Measurements from ENCODE around the gene TOMM40L. TPM values are rescaled to one million over a fixed set of nuclear protein-coding genes. Genes with fewer than 3 reads are reported as not detected.
"Not testable (repeated sequence)": the region's sequence is repeated elsewhere in the genome, so short reads cannot be mapped to it uniquely, and the experiment has no call there.

Gene TOMM40L
- total and polyA plus RNA-seq, 2 experiments from 2014 or later = 11.4 to 14.5 TPM

DNA sequence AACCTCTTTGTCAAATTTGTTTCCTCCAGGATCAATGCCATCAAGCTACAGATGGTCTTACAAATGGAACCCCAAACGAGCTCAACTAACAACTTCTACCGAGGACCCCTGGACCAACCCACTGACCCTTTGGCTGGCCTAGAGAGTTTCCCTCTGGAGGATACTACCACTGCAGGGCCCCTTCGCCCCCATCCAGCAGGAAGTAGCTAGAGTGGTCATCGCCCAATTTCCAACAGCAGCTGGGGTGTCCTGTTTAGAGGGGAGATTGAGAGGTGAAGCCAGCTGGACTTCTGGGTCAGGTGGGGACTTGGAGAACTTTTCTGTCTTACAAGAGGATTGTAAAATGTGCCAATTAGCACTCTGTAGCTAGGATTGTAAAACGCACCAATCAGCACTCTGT is 31.2 kb downstream of the TOMM40L start:
- H3K4me2 ChIP-seq; H4K20me1 ChIP-seq (ENCODE audit: insufficient read depth, poor library complexity, severe bottlenecking); H3K27ac ChIP-seq; H3K9me3 ChIP-seq (ENCODE audit: low read depth); H3K4me1 ChIP-seq (ENCODE audit: insufficient read depth); H3K9me2 ChIP-seq (replicated peaks; ENCODE audit: insufficient read depth); H3K36me3 ChIP-seq (replicated peaks; ENCODE audit: insufficient read depth, low read depth); H3K4me3 ChIP-seq; H3K79me2 ChIP-seq; DNase-seq (ENCODE audit: low spot score); H2AFZ ChIP-seq: not testable (repeated sequence)
- WGBS (ENCODE audit: low lambda C conversion rate, missing lambda C conversion rate) = 94% methylated on average over 5 of the region's 5 CpGs
- H3K27me3 ChIP-seq = peaks cover 26% of the 10 kb centered on the region

DNA sequence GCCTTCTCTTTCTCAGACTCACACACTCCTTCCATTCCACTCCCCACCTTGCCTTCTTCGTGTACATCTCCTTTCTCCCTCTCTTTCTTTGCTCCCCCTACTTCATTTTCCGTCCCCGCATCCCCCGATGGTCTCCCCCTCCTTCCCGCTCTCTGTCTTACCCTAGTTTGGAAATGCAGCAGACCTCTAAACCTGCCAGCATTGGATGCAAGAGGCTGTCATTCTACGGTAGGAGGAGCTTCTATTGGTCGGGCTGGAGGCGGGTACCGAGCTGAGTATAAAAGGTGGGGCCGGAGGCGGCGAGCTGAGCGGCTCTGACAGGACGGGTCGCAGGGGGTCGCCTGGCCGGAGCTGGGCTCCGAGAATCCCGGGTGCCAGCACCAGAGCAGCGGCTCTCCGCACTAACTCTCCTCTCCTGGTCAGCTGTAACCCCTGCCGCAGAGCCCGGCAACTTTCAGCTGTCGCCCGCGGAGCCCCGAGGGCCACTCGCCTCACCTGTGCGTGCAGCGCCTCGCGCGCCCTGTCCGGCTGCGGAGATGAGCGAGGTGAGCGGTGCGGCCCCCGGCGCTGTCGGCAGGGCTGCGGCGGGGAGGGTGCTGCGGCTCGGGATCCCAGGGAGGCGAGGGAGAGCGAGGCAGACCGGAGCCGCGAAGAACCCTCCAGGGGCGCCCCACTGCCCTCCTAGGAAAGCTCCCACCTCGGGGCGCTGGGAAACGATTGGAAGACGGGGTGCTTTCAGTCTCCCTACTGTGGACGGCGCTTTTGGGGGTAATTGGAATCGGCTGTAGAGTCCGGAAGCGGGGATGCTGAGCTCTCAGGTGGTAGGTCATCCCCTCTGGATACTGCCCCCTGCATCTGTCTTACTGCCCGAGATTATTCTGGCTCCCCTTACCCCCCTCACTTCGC is 32.8 kb downstream of the TOMM40L start, which contains the start of gene PCP4L1:
Gene PCP4L1 (plus strand): TSS at position 307 of the 906 bp plus-strand sequence. CDS start 230 bp downstream, at position 537.
- Histone ChIP-seq H3K79me2 (no peaks in the 10 kb centered on the region), H4K20me1 (ENCODE audit: insufficient read depth, poor library complexity, severe bottlenecking) (no peaks in the 10 kb centered on the region), H3K4me3 (peak within 1 kb of the TSS; percentile 42), H3K4me1 (ENCODE audit: insufficient read depth) (peaks cover 6% of the 10 kb centered on the region), H3K36me3 (replicated peaks; ENCODE audit: insufficient read depth, low read depth) (no peaks in the 10 kb centered on the region), H3K9me3 (ENCODE audit: low read depth) (peaks cover 4% of the 10 kb centered on the region), H3K9me2 (replicated peaks; ENCODE audit: insufficient read depth) (no peaks in the 10 kb centered on the region), H3K27ac (no peak within 1 kb of the TSS), H2AFZ (peak within 1 kb of the TSS; percentile 55), H3K27me3 (peaks cover 26% of the 10 kb centered on the region), H3K4me2 (peak within 1 kb of the TSS; percentile 98)
- peak; percentile 75 for DNase-seq (ENCODE audit: low spot score)
- 4% methylated on average over 58 of the region's 62 CpGs for WGBS (ENCODE audit: low lambda C conversion rate, missing lambda C conversion rate)
- TF ChIP-seq EZH2phosphoT487 (IDR thresholded peaks at IDR 0.05; ENCODE audit: low read depth, severe bottlenecking, unreplicated experiment) (no peak), EZH2 (IDR thresholded peaks at IDR 0.05; ENCODE audit: borderline replicate concordance) (no peak)
- TF ChIP-seq, protein P1, sequence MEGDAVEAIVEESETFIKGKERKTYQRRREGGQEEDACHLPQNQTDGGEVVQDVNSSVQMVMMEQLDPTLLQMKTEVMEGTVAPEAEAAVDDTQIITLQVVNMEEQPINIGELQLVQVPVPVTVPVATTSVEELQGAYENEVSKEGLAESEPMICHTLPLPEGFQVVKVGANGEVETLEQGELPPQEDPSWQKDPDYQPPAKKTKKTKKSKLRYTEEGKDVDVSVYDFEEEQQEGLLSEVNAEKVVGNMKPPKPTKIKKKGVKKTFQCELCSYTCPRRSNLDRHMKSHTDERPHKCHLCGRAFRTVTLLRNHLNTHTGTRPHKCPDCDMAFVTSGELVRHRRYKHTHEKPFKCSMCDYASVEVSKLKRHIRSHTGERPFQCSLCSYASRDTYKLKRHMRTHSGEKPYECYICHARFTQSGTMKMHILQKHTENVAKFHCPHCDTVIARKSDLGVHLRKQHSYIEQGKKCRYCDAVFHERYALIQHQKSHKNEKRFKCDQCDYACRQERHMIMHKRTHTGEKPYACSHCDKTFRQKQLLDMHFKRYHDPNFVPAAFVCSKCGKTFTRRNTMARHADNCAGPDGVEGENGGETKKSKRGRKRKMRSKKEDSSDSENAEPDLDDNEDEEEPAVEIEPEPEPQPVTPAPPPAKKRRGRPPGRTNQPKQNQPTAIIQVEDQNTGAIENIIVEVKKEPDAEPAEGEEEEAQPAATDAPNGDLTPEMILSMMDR (IDR thresholded peaks at IDR 0.05; ENCODE audit: poor library complexity) = no peak

DNA sequence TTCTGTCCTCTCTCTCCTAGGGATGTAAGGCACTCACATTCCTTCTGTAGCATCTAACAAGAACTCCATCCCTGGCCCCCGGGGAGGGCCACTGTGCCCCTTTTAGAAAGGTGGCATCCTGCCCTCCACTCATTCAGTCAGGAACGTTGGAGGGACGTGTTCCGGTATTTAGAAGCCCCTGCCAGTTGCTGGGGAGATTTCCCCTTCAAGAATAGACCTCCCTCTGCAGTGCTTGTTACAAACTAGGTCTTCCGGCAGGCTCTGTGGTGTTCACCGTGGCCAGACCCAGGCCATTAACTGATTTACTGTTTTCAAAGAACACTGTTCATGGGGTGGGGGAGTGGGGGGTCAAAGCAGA is 33.5 kb downstream of the TOMM40L start:
- peak overlapping the region; percentile 98 for H3K4me2 ChIP-seq
- TF ChIP-seq, protein P1 (IDR thresholded peaks at IDR 0.05; ENCODE audit: poor library complexity) = no peak
- TF ChIP-seq EZH2 (IDR thresholded peaks at IDR 0.05; ENCODE audit: borderline replicate concordance) = no peak
- TF ChIP-seq EZH2phosphoT487 (IDR thresholded peaks at IDR 0.05; ENCODE audit: low read depth, severe bottlenecking, unreplicated experiment) = no peak
- H3K9me2 ChIP-seq (replicated peaks; ENCODE audit: insufficient read depth) = no peaks in the 10 kb centered on the region
- 49% methylated on average over 6 of the region's 6 CpGs for WGBS (ENCODE audit: low lambda C conversion rate, missing lambda C conversion rate)
- no peaks in the 10 kb centered on the region for H4K20me1 ChIP-seq (ENCODE audit: insufficient read depth, poor library complexity, severe bottlenecking)
- no peak overlapping the region for H2AFZ ChIP-seq
- DNase-seq (ENCODE audit: low spot score) = no peak
- peak overlapping the region; percentile 42 for H3K4me3 ChIP-seq
- H3K4me1 ChIP-seq (ENCODE audit: insufficient read depth) = peaks cover 6% of the 10 kb centered on the region
- H3K79me2 ChIP-seq = no peaks in the 10 kb centered on the region
- H3K27ac ChIP-seq = no peak overlapping the region
- peaks cover 4% of the 10 kb centered on the region for H3K9me3 ChIP-seq (ENCODE audit: low read depth)
- no peaks in the 10 kb centered on the region for H3K36me3 ChIP-seq (replicated peaks; ENCODE audit: insufficient read depth, low read depth)
- peaks cover 26% of the 10 kb centered on the region for H3K27me3 ChIP-seq

DNA sequence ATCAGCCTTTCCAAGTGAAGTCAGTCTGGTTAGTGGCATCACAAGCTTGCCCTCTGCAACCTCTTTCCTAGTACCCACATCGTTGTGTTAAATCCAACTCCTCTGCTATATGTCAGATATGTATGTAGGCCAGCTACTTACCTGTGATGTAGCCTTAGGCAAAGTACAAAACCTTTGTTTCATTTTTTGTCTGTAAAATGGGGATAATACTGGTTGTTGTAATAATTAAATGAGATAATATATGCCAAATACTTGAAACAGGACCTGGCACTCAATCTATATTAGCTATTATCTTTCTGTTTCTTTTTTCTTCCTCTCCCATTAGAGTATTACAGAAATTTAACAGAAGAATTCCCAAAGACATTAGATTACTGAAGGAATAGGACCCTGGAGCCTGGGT is 33.9 kb downstream of the TOMM40L start:
- Histone ChIP-seq H2AFZ (no peak overlapping the region), H3K4me3 (no peak overlapping the region), H3K36me3 (replicated peaks; ENCODE audit: insufficient read depth, low read depth) (no peaks in the 10 kb centered on the region), H3K79me2 (no peaks in the 10 kb centered on the region), H3K4me2 (no peak overlapping the region), H3K9me2 (replicated peaks; ENCODE audit: insufficient read depth) (no peaks in the 10 kb centered on the region), H3K4me1 (ENCODE audit: insufficient read depth) (peaks cover 6% of the 10 kb centered on the region), H3K27me3 (peaks cover 26% of the 10 kb centered on the region), H4K20me1 (ENCODE audit: insufficient read depth, poor library complexity, severe bottlenecking) (no peaks in the 10 kb centered on the region), H3K9me3 (ENCODE audit: low read depth) (peaks cover 4% of the 10 kb centered on the region), H3K27ac (no peak overlapping the region)
- DNase-seq (ENCODE audit: low spot score) = no peak
- TF ChIP-seq, protein P1 (IDR thresholded peaks at IDR 0.05; ENCODE audit: poor library complexity) = no peak
- TF ChIP-seq EZH2phosphoT487 (IDR thresholded peaks at IDR 0.05; ENCODE audit: low read depth, severe bottlenecking, unreplicated experiment) = no peak
- TF ChIP-seq EZH2 (IDR thresholded peaks at IDR 0.05; ENCODE audit: borderline replicate concordance) = no peak
- 61% methylated on average over 1 of the region's 1 CpG for WGBS (ENCODE audit: low lambda C conversion rate, missing lambda C conversion rate)

Measured in hepatocyte (in vitro differentiated cells).